CD4-positive, alpha-beta memory T cell (primary cell): ENCODE data around the gene ILF3. TPM values are rescaled to one million over a fixed set of nuclear protein-coding genes. Genes with fewer than 3 reads are reported as not detected.
A peak's percentile ranks its signal among the peaks of the same experiment; 100 is the strongest.

ENCODE experiments used
- CTCF ChIA-PET: fragments of 350-600 bp; sonication (Branson Sonifier 250); formaldehyde crosslinking; loops from one replicate; lab custom pipeline; 2021; ENCODE audit warnings: inconsistent platforms; ENCODE audit not compliant: partially characterized antibody; lab: Charles Lee
- POLR2A ChIA-PET: fragments of 350-600 bp; sonication (Branson Sonifier 250); formaldehyde crosslinking; loops from one replicate; lab custom pipeline; 2021; ENCODE audit not compliant: partially characterized antibody; lab: Charles Lee
- DNase-seq, 5 donors: peaks; one replicate each; pipeline versions ENCODE4 v3.0.0 to v3.0.0-alpha.2; 2020 to 2022; ENCODE audit warnings: mixed read lengths in 1 of 5
- H3K27ac ChIP-seq: one replicate; pipeline ENCODE4 v1.7.0; 2013; ENCODE audit warnings: low read depth, low read length
- H3K27me3 ChIP-seq: 2 replicates; pipeline ENCODE4 v1.7.0; 2013; ENCODE audit warnings: mild to moderate bottlenecking, low read length, moderate library complexity; ENCODE audit not compliant: insufficient read depth
- H3K36me3 ChIP-seq: 2 replicates; pipeline ENCODE4 v1.7.0; 2013; ENCODE audit warnings: mild to moderate bottlenecking, low read length, moderate library complexity; ENCODE audit not compliant: insufficient read depth
- H3K4me1 ChIP-seq: 2 replicates; pipeline ENCODE4 v1.7.0; 2013; ENCODE audit warnings: mild to moderate bottlenecking, low read length, moderate library complexity; ENCODE audit not compliant: insufficient read depth
- H3K4me3 ChIP-seq, 2 donors: one replicate each; pipeline ENCODE4 v1.7.0; 2013; ENCODE audit warnings: low read length in 2 of 2, mild to moderate bottlenecking in 1 of 2
- H3K9me3 ChIP-seq, 2 donors: one replicate each; pipeline ENCODE4 v1.7.0; 2013; ENCODE audit warnings: low read length in 2 of 2, control low read depth in 1 of 2; ENCODE audit not compliant: control insufficient read depth in 1 of 2
- H3K27ac Mint-ChIP-seq, 7 donors: one replicate each; pipeline ENCODE4 v1.8.0; 2020 to 2021; ENCODE audit warnings: mixed read lengths in 7 of 7, mild to moderate bottlenecking in 6 of 7, inconsistent platforms in 3 of 7, moderate library complexity in 3 of 7
- H3K27me3 Mint-ChIP-seq, 2 donors: one replicate each; pipeline ENCODE4 v1.8.0; 2020 to 2021; ENCODE audit warnings: mixed read lengths in 2 of 2
- H3K36me3 Mint-ChIP-seq, 2 donors: one replicate each; pipeline ENCODE4 v1.8.0; 2020 to 2021; ENCODE audit warnings: mixed read lengths in 2 of 2, inconsistent platforms in 1 of 2, mild to moderate bottlenecking in 1 of 2
- H3K4me1 Mint-ChIP-seq, 4 donors: one replicate each; pipeline ENCODE4 v1.8.0; 2020 to 2021; ENCODE audit warnings: mixed read lengths in 4 of 4, mild to moderate bottlenecking in 1 of 4
- H3K4me3 Mint-ChIP-seq, 8 donors: one replicate each; pipeline ENCODE4 v1.8.0; 2020 to 2021; ENCODE audit warnings: mixed read lengths in 8 of 8, mild to moderate bottlenecking in 7 of 8, moderate library complexity in 6 of 8, inconsistent platforms in 3 of 8
- H3K9me3 Mint-ChIP-seq, 8 donors: one replicate each; pipeline ENCODE4 v1.8.0; 2020 to 2021; ENCODE audit warnings: mixed read lengths in 8 of 8, mild to moderate bottlenecking in 5 of 8, inconsistent platforms in 3 of 8, moderate library complexity in 1 of 8
- intact Hi-C: fragments of 100-400 bp; cut with micrococcal nuclease; formaldehyde crosslinking; loops from one replicate; pipeline ENCODE4 v1.15.1; 2023
- polyA plus RNA-seq, 2 donors: library from polyadenylated mRNA; unstranded; fragments of 300-500 nt; fragmentation: Illumina TruSeq; gene quantifications; one replicate each; pipeline ENCODE4 v1.2.3, GENCODE V29; 2021
- total RNA-seq, 2 experiments: library from RNA; stranded (reverse); gene quantifications; one replicate each; pipeline ENCODE4 v1.2.3, GENCODE V29; 2021

Gene ILF3
- total and polyA plus RNA-seq, 4 experiments from 2014 or later, result 36.2 to 302 (median 197) TPM

DNA sequence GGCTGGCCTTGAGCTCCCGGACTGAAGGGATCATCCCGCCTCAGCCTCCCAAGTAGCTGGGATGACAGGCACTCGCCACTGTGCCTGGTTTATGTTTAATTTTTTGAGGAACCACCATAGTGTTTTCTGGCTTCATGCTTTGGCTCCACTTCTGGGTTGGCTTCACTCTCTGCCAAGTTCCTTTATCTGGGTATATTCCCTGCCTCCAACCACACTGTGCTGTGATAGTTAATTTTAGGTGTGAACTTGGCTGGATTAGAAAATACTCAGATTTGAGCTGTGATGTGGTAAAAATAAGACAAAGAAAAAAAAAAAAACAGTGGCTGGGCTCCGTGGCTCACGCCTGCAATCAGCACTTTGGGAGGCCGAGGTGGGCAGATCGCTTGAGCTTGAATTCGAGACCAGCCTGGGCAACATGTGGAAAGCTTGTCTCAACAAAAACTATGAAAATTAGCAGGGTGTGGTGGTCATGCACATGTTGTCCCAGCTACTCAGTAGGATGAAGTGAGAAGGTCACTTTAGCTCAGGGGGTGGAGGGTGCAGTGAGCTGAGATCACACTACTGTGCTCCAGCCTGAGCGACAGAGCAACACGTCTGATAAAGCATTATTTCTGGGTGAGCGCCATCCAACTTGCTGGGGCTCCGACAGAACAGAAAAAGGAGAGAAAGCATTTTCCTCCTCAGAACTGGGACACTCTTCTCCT lies 7.5 kb upstream of the ILF3 start:
- peaks cover 7 to 30% (median 13%) of the 10 kb centered on the region in 4 donors for H3K4me1 Mint-ChIP-seq
- no peaks in the 10 kb centered on the region for H3K27me3 ChIP-seq
- no peaks in the 10 kb centered on the region for H3K9me3 Mint-ChIP-seq
- no peak overlapping the region for H3K4me3 Mint-ChIP-seq
- CTCF ChIA-PET, result interaction anchor here (1.0 to 13.5 kb wide), 10 partner anchors 10 to 138 kb away, joined by 3 to 473 read pairs (median 8); no protein-coding TSS in a partner anchor
- H3K36me3 Mint-ChIP-seq, result peaks cover 11 to 21% of the 10 kb centered on the region in 2 donors
- peaks cover 7% of the 10 kb centered on the region for H3K4me1 ChIP-seq
- H3K27me3 Mint-ChIP-seq, result no peaks in the 10 kb centered on the region
- intact Hi-C loops, result no loop called here
- H3K4me3 ChIP-seq, result no peak overlapping the region
- no peak for DNase-seq
- POLR2A ChIA-PET, result interaction anchor here (0.8 to 2.8 kb wide), 3 partner anchors 43 to 93 kb away, joined by 3 to 20 read pairs (median 5); no protein-coding TSS in a partner anchor
- H3K27ac ChIP-seq, result no peak overlapping the region
- peaks cover 15% of the 10 kb centered on the region for H3K36me3 ChIP-seq
- no peaks in the 10 kb centered on the region for H3K9me3 ChIP-seq
- H3K27ac Mint-ChIP-seq, result peak overlapping the region in 2 of 7 donors; percentile 35 to 36

GRCh38 chr19:10648360-10648759 lies 5.8 kb upstream of the ILF3 start:
- Mint-ChIP-seq H3K27ac (peak overlapping the region in 3 of 7 donors; percentile 23 to 52 (median 26)), H3K4me3 (no peak overlapping the region), H3K9me3 (no peaks in the 10 kb centered on the region), H3K27me3 (no peaks in the 10 kb centered on the region), H3K4me1 (peaks cover 9 to 38% (median 24%) of the 10 kb centered on the region in 4 donors), H3K36me3 (peaks cover 5 to 18% of the 10 kb centered on the region in 2 donors)
- DNase-seq, result no peak
- H3K4me1 ChIP-seq, result peaks cover 22% of the 10 kb centered on the region
- H3K36me3 ChIP-seq, result peaks cover 2% of the 10 kb centered on the region
- no peaks in the 10 kb centered on the region for H3K27me3 ChIP-seq
- no peaks in the 10 kb centered on the region for H3K9me3 ChIP-seq
- ChIA-PET POLR2A (interaction anchor here (2.8 kb wide), 1 partner anchor 45 kb away, joined by 20 read pairs; no protein-coding TSS in a partner anchor), CTCF (interaction anchor here (1.3 to 13.5 kb wide), 5 partner anchors 51 to 225 kb away, joined by 3 to 473 read pairs (median 8); no protein-coding TSS in a partner anchor)
- intact Hi-C loops, result no loop called here
- H3K4me3 ChIP-seq, result no peak overlapping the region
- H3K27ac ChIP-seq, result no peak overlapping the region

DNA sequence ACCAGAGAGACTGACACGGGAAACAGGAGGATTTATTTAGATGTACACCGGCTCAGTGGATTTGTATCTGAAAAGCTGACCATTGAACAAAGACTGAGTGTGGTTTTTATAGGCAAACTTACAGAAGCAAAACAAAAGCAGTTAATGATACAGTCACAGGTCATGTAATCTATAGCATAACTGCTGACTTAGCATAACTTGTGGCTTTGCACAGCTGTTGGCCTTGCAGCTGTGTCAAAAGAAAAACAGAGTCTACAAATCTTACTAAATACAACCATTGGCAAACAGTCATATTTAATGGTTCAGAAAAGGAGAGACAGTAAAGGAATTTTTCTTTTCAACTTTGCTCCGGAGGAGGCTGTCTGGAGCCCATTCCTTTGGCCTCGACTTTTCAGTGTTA lies 2.3 kb upstream of the ILF3 start:
- Mint-ChIP-seq H3K9me3 (peaks cover 0 to 3% (median 0%) of the 10 kb centered on the region in 8 donors), H3K27me3 (peaks cover 0 to 4% of the 10 kb centered on the region in 2 donors), H3K36me3 (peaks cover 4 to 35% of the 10 kb centered on the region in 2 donors), H3K27ac (peak overlapping the region; percentile 82 to 99 (median 98)), H3K4me1 (peaks cover 21 to 48% (median 33%) of the 10 kb centered on the region in 4 donors), H3K4me3 (peak overlapping the region; percentile 63 to 95 (median 72))
- intact Hi-C loops, result loop anchor here (2.0 kb wide), 1 partner anchor 149 kb away; the partner anchor contains the start of gene KEAP1
- no peak for DNase-seq
- ChIA-PET CTCF (interaction anchor here (0.7 to 13.5 kb wide), 4 partner anchors 8 to 80 kb away, joined by 3 to 473 read pairs (median 6); no protein-coding TSS in a partner anchor), POLR2A (interaction anchor here (1.7 to 4.9 kb wide), 5 partner anchors 8 to 184 kb away, joined by 6 to 51 read pairs (median 13); partner anchors contain the start of genes DNM2, KRI1 and TMED1)
- H3K36me3 ChIP-seq, result no peaks in the 10 kb centered on the region
- no peaks in the 10 kb centered on the region for H3K27me3 ChIP-seq
- peak overlapping the region; percentile 100 for H3K27ac ChIP-seq
- peaks cover 38% of the 10 kb centered on the region for H3K4me1 ChIP-seq
- no peaks in the 10 kb centered on the region for H3K9me3 ChIP-seq
- no peak overlapping the region for H3K4me3 ChIP-seq

DNA sequence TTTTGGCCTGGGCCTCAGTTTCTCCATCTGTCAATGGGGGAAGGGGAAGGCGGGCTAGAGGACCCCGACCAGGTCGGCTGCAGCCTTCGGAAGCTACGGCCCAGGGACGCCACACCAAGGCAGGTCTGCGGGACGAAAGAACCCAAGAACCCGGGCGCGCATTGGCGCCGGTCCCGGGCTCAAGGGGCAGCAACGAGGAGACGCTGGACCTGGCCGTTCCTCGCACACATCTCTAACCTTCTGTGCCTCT lies 739 bp upstream of the ILF3 start:
- ChIA-PET CTCF (interaction anchor here (2.5 to 13.5 kb wide), 2 partner anchors 9 to 71 kb away, joined by 9 to 473 read pairs; no protein-coding TSS in a partner anchor), POLR2A (interaction anchor here (0.6 to 4.9 kb wide), 20 partner anchors 9 to 831 kb away, joined by 3 to 51 read pairs (median 4); partner anchors contain the start of genes CARM1, CDKN2D, DNM2 and KRI1)
- H3K36me3 Mint-ChIP-seq, result peaks cover 4 to 41% of the 10 kb centered on the region in 2 donors
- no peaks in the 10 kb centered on the region for H3K36me3 ChIP-seq
- no peaks in the 10 kb centered on the region for H3K9me3 ChIP-seq
- intact Hi-C loops, result loop anchor here (1.0 to 2.0 kb wide), 2 partner anchors 151 to 250 kb away; partner anchors contain the start of genes CDC37 and KEAP1
- peaks cover 52% of the 10 kb centered on the region for H3K4me1 ChIP-seq
- H3K27ac ChIP-seq, result peak overlapping the region; percentile 100
- H3K27ac Mint-ChIP-seq, result peak overlapping the region; percentile 98 to 100 (median 99)
- no peak for DNase-seq
- H3K27me3 ChIP-seq, result no peaks in the 10 kb centered on the region
- peak overlapping the region; percentile 88 to 98 (median 96) for H3K4me3 Mint-ChIP-seq
- H3K4me1 Mint-ChIP-seq, result peaks cover 23 to 55% (median 38%) of the 10 kb centered on the region in 4 donors
- peak overlapping the region; percentile 92 to 94 for H3K4me3 ChIP-seq
- peaks cover 0 to 3% (median 0%) of the 10 kb centered on the region in 8 donors for H3K9me3 Mint-ChIP-seq
- peaks cover 0 to 4% of the 10 kb centered on the region in 2 donors for H3K27me3 Mint-ChIP-seq

- Histone ChIP-seq H3K4me3 (peak overlapping the region; percentile 70 to 82), H3K36me3 (no peaks in the 10 kb centered on the region), H3K27me3 (no peaks in the 10 kb centered on the region), H3K4me1 (peaks cover 66% of the 10 kb centered on the region), H3K27ac (peak overlapping the region; percentile 96), H3K9me3 (no peaks in the 10 kb centered on the region)
- POLR2A ChIA-PET, result interaction anchor here (0.6 to 0.8 kb wide), 2 partner anchors 41 to 152 kb away, joined by 3 read pairs; partner anchors contain the start of gene KEAP1
- H3K27ac Mint-ChIP-seq, result peak overlapping the region; percentile 94 to 100 (median 98)
- H3K4me1 Mint-ChIP-seq, result peaks cover 24 to 64% (median 46%) of the 10 kb centered on the region in 4 donors
- H3K4me3 Mint-ChIP-seq, result peak overlapping the region; percentile 88 to 98 (median 96)
- intact Hi-C loops, result loop anchor here (1.0 to 2.0 kb wide), 7 partner anchors 40 to 216 kb away; partner anchors contain the start of genes CARM1, KRI1 and TMED1
- peaks cover 0 to 3% (median 0%) of the 10 kb centered on the region in 8 donors for H3K9me3 Mint-ChIP-seq
- H3K27me3 Mint-ChIP-seq, result peaks cover 0 to 4% of the 10 kb centered on the region in 2 donors
- H3K36me3 Mint-ChIP-seq, result peaks cover 4 to 41% of the 10 kb centered on the region in 2 donors
- DNase-seq, result peak in 2 of 5 donors; percentile 16 to 19
- CTCF ChIA-PET, result interaction anchor here (3.3 kb wide), 1 partner anchor 74 kb away, joined by 12 read pairs; no protein-coding TSS in a partner anchor
Observed at GRCh38 chr19:10654610-10655456, 687 bp downstream of the ILF3 start.
